NCI-H345 treated with DMSO at 0.1 percent for 48 hours (cell line): ENCODE data around the gene SPTB.

Source experiments
- DNase-seq: peaks from one replicate; lab custom pipeline; 2025; ENCODE audit not compliant: unreplicated experiment; lab: John Stamatoyannopoulos, UW

Gene SPTB

DNA sequence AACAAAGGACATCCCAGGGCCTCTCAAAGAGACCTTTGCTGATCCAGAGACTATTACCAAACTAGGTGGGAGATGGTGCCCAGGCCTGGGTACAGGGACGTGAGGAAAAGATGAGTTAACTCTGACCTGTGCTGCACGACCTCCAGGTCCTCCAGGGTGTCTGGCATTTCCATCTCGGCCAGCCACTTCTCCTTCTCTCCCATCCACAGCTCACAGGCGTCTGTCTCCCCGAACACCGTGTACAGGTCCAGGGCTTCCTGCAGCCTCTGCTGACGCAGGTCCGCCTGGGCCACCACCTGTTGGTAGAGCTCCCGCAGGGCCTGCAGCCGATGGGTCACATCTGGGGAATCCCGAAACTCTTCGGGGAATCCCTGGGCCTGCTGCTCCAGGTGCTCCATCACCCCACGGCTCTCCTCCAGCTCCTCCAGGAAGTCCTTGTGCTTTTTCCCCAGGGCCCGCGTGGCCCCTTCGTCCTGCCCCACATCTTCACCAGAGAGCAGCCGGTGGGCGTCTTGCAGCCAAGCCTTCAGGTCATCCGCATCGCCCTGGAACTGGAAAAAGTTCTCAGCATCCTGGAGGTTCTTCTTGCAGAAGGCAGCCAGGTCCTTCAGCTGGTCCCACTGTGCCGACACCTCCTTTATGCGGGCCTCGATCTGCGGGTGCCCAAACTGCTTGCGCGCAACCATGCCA lies 86.7 kb downstream of the SPTB start:
- DNase-seq: no peak

DNA sequence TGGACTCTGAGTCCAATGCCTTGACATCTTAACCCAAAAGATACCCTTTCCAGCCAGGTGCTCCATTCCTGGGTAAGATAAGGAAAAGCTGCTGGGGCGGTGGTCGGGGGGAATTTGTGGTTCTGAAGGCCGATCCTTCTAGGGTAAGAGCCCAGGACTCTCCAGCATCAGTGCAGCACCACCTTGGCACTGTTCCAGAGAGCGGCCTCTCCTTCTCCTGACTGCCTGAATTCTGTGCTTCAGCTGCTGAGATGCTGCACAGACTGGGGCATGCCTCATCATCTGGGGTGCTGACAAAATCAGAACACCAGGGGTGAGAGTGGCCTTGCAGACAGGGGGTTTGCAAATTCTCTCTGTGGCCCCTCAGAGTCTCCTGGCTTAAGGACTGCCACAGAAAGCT lies 87.5 kb downstream of the SPTB start:
- no peak for DNase-seq

DNA sequence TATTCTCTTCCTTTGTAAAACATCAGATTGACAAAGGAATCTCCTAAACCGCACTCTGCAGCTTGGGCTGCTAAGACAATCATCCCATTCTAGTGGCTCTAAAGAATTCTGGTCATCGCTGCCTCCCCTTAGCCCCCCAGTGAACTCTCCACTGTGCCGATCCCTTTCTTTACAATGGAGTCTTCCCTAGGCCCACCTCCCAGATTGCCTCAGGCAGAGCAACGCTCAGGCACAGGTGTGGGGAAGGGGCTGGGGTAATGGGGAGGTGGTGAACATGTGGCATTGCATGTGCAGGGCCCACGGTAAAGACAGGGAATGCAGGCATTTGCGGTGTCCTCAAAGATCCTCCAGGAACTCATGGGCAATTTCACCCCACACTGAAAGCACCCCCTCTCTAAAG lies 89.2 kb downstream of the SPTB start:
- DNase-seq: no peak

DNA sequence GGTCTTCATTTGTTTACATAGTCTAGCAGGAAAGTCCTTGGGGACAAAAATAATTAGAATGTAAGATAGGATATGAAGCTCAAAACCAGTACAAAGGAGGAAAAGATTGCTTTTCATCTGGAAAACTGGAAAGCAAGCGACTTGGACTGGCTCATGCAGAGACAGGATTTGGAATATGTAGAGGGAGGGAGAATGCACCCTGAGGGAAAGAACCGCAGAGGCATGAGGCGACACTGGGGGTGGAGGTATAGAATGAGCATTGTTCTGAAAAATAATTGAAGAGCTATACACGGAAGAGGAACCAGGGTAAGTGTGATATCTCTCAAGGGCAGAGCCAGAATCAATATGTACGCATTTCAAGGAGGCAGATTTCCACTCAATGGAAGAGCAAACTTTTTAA lies 90.0 kb downstream of the SPTB start:
- DNase-seq: no peak

DNA sequence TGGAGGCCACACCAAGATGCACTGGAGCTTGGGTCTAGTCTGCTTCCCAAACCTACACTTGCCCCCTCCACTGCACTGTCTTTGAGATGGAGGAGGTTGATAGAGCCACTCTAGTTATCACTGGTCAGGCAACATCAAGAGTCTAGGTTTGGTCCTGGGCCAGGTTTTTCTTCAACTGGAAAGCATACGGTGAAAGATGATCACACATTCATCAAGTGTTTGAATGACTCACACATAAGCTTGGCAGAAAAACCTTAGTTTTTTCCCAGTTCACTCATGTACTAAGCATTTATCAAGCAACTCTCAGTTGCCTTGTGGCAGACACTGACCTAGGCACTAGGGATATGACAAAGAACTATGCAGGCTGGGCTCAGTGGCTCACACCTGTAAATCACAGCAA lies 91.0 kb downstream of the SPTB start:
- DNase-seq: no peak

DNA sequence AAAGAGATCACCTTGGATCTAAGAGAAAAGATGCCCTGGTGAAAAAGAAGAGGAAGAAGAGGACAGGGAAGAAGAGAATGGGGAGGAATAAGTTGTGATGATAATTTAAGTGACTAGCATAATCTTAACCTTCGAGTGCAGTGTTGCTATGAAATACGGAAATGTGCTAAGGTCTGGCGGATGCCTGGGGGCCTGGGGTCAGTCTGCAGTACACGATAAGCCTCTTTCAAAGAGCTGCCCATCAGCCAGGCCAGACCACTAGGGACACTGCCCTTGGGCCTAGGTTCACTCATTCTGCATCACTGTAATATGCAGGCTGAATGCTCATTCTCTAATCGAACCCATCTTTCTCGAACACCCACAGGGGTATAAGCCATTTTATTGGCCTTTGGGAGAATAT lies 92.1 kb downstream of the SPTB start:
- DNase-seq: no peak

DNA sequence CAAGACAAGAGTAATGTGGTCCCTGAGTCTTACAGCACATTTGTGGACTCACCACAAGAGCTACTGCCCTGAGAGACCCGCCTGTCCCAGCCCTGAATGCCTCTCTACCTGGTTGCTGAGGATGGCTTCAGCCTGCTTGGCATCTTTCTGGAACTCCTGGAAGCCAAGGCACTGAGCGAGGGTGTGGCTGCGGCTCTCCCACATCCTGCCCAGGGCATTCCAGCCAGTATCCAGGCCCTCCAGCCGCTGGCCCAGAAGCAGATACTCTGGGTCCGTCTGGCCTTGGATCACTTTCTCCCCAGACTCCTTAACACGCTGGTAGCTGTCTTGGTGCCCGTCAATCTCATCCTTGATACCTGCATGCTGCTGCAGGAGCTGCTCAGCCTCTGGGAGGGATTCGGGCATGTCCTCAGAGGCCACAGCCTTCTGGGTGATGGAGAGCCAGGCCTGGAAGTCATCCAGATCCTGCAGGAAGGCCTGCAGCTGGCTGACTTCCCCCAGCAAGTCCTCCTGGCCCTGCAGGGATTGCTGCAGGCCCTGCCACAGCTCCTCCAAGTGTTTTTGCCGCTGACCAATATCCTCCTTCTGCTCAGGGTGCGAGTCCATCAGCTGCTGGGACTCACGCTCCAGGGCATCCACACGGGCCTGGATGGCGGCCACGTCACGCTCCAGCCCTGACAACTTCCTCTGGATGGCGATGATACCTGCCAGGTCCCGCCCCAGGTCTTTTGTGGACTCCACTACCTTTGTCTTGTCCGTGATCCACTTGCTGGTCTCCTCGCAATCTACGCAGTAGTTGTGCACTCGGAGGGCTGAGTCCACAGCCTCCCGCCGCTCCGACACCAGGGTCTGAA lies 93.2 kb downstream of the SPTB start:
- no peak for DNase-seq

DNA sequence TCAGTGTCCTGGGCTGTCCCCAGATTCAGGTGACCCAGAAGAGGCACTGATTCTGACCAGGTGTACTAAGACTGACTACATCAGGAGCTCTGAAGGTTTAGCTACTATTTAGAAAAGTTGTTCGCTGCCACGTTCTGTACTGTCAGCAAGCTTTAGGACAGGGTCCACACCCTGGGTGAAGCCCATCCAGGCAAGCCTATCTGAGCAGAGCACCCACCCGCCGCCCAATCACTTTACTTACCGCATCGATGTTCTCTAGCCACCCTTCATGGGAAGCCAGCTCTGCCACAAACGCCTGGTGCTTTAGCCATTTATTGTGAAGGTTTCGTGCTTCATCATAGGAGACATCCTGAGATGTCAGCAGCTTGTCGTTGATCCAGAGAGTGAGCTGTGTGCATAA lies 95.7 kb downstream of the SPTB start:
- no peak for DNase-seq

DNA sequence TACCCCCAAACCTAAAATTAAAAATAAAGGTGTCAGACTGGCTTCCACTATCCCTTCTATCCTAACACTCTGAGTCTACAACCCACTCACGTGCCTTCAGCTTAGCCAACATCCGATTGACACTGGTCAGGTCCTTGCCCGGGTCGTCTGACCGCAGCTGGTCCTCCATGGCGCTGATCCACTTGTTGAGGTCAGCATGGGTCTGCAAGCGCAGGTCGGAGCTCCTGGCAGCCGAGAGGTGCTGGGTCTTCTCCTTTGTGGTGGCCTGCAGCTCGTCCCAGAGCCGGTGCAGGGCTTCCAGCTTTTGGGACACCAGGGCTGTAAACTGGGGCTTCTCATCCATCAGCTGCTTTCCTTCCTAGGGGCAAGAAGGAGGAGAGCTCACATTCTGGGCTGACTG lies 97.5 kb downstream of the SPTB start:
- DNase-seq: no peak

DNA sequence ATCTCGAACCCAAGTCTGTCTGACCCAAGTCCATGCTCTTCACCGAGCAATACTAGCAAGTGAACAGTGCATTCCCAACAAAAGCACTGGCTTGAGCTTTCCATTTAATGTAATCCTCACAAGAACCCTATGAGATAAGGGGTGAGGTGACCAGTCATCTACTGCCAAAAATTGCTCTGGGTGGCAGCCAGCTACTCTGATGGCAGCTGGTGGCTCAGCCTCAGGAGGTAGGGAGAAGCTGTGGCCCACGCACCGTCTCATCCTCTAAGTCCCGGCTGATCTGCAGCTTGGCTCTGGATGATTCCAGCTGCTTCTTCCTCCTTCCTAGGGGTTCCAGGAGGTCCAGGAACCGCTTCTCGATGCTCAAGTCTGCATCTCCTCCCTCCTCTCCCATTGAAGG lies 100.2 kb downstream of the SPTB start:
- no peak for DNase-seq

DNA sequence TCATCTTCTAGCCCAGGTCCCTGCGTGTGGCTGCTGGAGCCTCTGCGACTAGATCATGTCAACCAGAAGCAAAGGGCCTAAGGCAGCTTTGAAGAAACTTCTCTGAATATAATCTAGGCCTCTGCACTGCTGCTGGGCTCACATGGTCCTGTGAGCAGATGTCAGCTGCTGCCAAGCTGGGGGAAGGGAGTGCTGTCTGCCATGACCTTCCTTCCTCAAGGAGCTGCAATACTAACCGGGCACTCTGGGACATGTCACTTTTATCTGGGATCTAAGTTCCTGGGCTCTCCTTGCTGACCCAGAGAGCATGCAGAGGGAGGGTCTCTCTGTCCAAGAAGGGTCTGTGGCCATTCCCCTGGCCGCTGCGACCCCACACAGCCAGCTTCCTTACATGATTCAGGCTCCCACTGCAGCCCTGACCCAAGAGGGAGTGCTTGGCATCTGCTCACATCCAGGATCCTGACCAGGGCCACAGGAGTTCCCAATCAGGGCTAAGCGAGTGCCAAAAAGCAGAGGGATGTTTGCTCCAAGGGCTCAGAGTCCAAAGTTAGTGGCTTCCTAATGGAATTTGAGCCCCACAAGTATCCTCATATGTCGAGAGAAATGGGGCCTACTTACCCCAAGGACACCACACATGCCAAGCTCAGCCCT lies 101.5 kb downstream of the SPTB start:
- no peak for DNase-seq

DNA sequence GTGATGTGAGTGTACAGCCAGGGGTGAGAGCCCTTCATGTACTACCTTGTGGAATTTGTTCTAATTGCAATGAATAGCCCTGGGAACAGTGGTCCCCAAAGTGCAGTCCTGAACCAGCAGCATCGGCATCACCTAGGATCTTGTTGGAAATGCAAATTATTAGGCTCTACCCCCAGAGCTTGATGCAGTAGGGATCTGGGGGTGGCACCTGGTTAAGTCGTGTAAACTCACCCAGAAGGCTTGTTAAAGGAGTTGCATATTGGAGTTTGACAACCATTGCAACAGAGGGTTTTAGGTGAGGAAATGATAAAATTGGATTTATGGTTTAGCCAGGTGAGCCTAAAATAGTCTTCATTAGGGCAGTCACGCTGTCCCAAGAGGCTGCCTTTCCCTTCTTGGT lies 102.2 kb downstream of the SPTB start:
- no peak for DNase-seq

DNA sequence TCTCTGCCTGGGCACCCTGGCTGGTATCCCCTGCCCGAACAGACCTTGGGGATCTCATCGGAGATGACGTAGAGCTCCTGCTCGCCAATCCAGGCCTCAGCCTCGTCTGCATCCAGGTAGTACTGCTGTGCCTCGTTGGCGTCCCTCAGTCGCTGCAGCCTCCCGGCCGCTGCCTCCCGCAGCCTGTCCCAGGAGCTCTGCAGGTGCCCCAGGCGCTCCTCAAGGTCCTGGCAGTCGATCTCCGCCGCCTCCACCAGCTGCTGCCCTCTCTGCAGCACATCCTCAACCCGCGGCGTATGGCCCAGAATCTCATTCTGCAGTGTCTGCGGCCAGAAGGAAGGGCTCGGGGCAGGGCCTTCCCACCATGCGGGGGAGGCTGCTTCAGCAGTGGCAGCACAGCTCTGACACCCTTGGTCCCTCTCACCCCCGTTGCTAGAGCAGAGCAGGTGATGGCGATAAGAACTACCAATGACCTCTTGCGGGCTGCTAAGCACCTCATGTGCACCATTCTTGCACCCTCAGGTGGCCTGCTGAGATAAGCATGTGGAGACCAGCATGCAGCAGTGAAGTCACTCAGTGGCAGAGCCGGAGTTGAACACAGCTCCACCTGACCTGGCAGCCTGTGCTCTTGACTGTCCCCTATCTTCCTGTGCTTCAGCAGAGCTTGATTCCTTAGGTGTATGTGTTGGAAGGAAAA lies 104.5 kb downstream of the SPTB start:
- no peak for DNase-seq

DNA sequence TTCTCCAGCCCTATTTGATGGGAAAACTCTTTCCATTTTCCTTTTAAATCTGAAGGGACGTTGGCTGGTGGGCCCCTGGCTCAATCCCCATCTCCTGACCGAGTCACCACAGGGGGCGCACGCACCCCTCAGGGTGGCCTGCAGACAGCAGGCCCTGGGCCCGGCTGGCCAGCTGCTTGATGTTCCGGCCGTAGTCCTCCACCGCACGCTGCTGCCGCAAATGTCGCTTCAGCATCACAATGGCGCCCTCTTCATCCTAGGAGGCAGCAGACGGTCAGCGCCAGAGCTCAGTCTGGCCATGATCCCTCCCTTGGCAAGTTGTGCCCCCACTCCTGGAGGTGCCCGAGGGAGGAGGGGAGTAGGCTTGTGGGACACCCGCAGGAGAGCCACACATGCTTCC lies 105.4 kb downstream of the SPTB start:
- no peak for DNase-seq

DNA sequence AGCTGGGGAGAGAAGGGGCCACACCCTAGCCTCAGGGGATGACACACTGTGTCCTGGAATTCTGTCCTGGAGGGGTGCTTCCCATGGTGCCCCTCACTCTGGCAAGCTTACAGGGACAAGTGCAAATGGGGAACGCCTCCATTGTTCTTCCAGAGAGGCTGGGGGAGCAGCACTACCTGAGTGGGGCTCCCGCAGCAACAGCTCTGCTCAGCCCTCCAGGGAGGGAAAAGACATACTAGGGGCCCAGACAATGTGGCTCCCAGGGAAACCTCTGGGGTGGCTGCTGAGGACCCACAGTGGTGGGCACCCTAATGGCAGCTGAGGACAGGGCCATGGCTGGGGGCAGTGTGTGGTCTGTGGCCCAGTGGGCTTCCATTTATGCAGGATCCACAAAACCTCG lies 106.1 kb downstream of the SPTB start:
- DNase-seq: no peak

DNA sequence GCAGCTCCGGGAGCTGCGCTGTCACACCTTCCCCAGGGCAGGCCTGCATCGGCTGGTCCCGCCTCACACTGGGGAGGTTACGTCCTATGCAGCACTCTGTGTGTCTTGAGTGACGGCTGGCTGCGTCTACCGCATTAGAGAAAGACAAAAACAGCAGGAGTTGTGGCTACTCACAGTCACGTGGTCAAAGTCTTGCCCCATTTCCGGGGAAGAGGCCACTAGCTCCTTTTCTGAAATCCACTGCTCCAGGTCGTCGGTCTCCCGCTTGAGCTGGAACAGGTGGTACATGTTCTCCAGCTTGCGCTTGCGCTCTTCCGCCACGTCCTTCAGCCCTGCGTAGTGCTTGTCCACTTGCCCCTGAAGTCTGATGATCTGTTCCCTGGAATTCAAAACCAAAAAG lies 106.7 kb downstream of the SPTB start:
- DNase-seq: no peak

DNA sequence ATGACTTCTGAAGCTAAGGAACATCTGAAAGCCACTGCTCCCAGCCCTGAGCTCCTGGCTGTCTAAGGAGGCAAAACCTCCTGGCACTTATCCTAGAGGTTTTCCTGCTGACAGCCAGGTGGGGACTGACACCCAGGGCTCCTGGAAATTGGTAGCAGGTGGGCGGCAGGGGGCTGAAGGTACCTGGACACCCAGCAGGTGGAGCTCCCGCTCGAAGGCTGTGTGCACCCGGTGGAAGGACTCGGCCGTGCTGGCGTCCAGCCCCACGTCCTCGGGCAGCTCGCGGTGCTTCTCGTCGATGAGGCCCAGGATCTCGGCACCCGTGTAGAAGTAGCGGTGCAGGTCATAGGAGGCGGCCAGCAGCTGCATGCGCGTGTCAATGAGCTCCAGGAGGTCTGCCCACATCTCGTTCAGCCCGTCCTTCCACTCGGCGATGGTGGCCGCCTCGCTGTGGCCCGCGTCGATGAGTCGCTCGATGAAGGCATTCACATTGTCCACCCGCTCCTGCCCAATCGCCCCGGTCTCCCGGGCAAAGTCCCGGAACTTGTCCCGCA lies 107.2 kb downstream of the SPTB start:
- no peak for DNase-seq

DNA sequence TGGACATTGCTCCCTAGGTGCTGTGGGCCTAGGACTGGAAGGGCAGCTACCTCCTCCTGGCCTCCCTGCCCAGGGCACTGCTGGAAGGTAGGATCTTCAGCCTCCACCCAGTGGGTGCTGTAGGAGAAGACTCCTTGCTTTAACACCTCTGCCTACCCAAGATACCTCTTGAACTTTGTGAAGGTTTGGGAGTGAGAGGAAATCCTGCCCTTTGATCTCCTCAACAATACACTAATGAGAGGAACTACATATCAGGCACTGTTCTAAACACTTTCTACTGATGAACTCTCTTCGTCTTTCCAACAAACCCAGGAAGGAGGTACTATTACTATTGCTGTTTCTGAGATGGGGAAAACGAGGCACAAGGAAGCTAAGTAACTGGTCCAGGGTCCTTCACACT lies 108.5 kb downstream of the SPTB start:
- no peak for DNase-seq

DNA sequence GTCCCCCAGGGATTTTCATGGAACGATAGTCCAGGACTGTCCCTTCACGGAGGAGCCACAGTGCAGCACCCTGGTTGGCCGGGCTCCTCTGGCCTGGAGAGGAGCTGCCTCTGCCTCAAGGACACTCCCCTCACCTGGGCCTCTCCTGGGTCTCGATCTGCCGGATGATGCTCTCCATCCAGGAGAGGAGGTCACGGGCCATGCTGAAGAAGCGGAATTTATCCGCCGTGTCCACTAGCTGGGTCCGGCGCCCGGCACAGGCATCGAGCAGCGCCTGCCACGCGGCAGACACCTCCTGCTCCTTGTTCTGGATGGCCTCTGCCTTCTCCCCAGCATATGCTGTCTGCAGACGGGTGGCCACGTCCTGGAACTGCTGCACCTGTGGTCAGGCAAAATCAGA lies 109.0 kb downstream of the SPTB start:
- DNase-seq: no peak

DNA sequence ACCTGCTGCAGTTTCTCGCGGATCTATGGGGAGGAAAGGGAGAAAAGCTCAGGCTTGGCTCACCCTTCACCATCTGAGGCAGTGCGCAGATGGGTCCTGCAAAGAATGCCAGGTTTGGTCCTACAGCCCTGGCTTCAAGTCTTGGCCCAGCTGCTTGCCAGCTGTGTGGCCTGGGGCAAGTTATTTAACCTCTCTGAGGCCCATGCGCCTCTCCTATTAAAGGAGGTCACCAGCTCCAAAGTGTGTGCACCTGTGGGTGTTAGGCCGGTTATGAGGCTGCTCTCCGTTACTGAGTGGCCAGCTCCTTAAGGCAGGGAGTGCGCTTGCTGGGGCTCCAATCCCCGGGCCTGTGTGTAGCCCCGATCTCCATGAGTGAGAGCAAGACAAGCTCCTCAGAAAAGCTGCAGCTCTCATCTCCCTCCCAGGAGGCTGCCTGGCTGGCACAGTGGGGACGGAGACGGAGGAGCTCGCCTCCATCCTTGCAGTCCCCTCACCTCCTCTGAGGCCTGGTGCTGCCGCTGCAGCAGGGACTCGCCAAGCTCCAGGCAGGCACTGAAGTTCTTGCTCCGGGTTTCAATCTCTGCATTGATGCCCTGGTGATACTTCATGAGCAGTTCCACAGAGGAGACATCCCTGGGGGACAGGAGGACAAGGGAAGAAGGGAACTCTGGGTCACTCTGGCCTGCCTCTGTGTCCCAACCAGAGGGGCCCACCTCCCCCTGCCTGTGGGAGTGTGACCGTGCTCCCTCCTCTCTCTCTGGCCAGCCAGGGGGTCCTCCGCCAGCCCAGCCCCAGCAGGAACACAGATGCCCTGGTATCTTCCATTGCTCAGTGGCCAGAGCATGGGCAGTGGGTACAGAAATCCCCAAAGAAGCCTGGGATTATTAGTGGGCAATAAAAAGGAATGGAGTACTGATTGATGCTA lies 110.3 kb downstream of the SPTB start:
- DNase-seq: no peak
